CD14-positive monocyte (primary cell): Measurements from ENCODE around the gene FAM50A. TPM values are rescaled to one million over a fixed set of nuclear protein-coding genes. Genes with fewer than 3 reads are reported as not detected.

Source experiments
- DNase-seq, 3 donors: peaks; one replicate each; pipeline ENCODE4 v3.0.0-alpha.2; 2011 to 2022
- H2AFZ ChIP-seq: 2 replicates; pipeline ENCODE4 v1.6.0; 2012; ENCODE audit warnings: mild to moderate bottlenecking, low read depth, low read length, inconsistent platforms; ENCODE audit not compliant: insufficient read depth, poor library complexity, severe bottlenecking
- H3K27ac ChIP-seq, 2 donors: 1 replicate in 1 of 2; 2 replicates in 1 of 2; pipeline ENCODE4 v1.5.1; 2012 to 2013; ENCODE audit warnings: low read length in 2 of 2, control low read depth in 1 of 2, inconsistent platforms in 1 of 2, low read depth in 1 of 2, mild to moderate bottlenecking in 1 of 2
- H3K27me3 ChIP-seq, 2 donors: one replicate each; pipeline versions ENCODE4 v1.6.0 to v1.6.1; 2011 to 2013; ENCODE audit warnings: low read length in 2 of 2; ENCODE audit not compliant: control insufficient read depth in 2 of 2, insufficient read depth in 2 of 2
- H3K36me3 ChIP-seq, 2 donors: replicated peaks in 1 of 2; 1 replicate in 1 of 2; 2 replicates in 1 of 2; pipeline versions ENCODE4 v1.5.1 to v1.6.1; 2012 to 2013; ENCODE audit warnings: low read length in 2 of 2, control low read depth in 1 of 2, inconsistent platforms in 1 of 2, mild to moderate bottlenecking in 1 of 2; ENCODE audit not compliant: insufficient read depth in 2 of 2, control insufficient read depth in 1 of 2
- H3K4me1 ChIP-seq, 2 donors: 1 replicate in 1 of 2; 2 replicates in 1 of 2; pipeline versions ENCODE4 v1.5.1 to v1.6.1; 2012 to 2013; ENCODE audit warnings: low read length in 2 of 2, control low read depth in 1 of 2, inconsistent platforms in 1 of 2, mild to moderate bottlenecking in 1 of 2, moderate library complexity in 1 of 2; ENCODE audit not compliant: insufficient read depth in 2 of 2, control insufficient read depth in 1 of 2
- H3K4me2 ChIP-seq: replicated peaks from 2 replicates; pipeline ENCODE3; 2012; ENCODE audit warnings: low read length, moderate library complexity, mild to moderate bottlenecking; ENCODE audit not compliant: poor library complexity, severe bottlenecking; ENCODE audit errors: extremely low read depth
- H3K4me3 ChIP-seq, 3 experiments: fragments of 200-600 bp in 1 of 3; sonication (generic) in 1 of 3; replicated peaks in 1 of 3; 1 replicate in 2 of 3; 2 replicates in 1 of 3; pipeline ENCODE4 v1.5.1; 2011 to 2013; ENCODE audit warnings: low read length in 3 of 3, mild to moderate bottlenecking in 3 of 3, control low read depth in 2 of 3, low read depth in 2 of 3, inconsistent platforms in 1 of 3, moderate library complexity in 1 of 3
- H3K79me2 ChIP-seq: 2 replicates; pipeline ENCODE4 v1.6.0; 2012; ENCODE audit warnings: mild to moderate bottlenecking, control low read depth, inconsistent platforms, low read length, moderate library complexity; ENCODE audit not compliant: insufficient read depth
- H3K9ac ChIP-seq: 2 replicates; pipeline ENCODE4 v1.6.0; 2017; ENCODE audit warnings: low read length, mild to moderate bottlenecking; ENCODE audit not compliant: insufficient read depth, poor library complexity, severe bottlenecking
- H3K9me3 ChIP-seq, 2 donors: replicated peaks in 1 of 2; 1 replicate in 1 of 2; 2 replicates in 1 of 2; pipeline versions ENCODE4 v1.5.1 to v1.6.1; 2012 to 2013; ENCODE audit warnings: low read length in 2 of 2, control low read depth in 1 of 2; ENCODE audit not compliant: control insufficient read depth in 1 of 2, insufficient read depth in 1 of 2
- H4K20me1 ChIP-seq: 2 replicates; pipeline ENCODE4 v1.6.0; 2012; ENCODE audit warnings: mild to moderate bottlenecking, low read length, control low read depth, moderate library complexity; ENCODE audit not compliant: insufficient read depth
- H3K27ac Mint-ChIP-seq, 7 donors: one replicate each; pipeline ENCODE4 v1.8.0; 2020; ENCODE audit warnings: mild to moderate bottlenecking in 7 of 7, mixed read lengths in 7 of 7, moderate library complexity in 6 of 7, inconsistent platforms in 2 of 7
- H3K27me3 Mint-ChIP-seq, 3 donors: one replicate each; pipeline ENCODE4 v1.8.0; 2021 to 2022; ENCODE audit warnings: low read depth in 3 of 3, mild to moderate bottlenecking in 3 of 3, mixed read lengths in 3 of 3, moderate library complexity in 3 of 3, inconsistent platforms in 1 of 3
- H3K36me3 Mint-ChIP-seq, 2 donors: one replicate each; pipeline ENCODE4 v1.8.0; 2020; ENCODE audit warnings: mixed read lengths in 2 of 2, inconsistent platforms in 1 of 2, mild to moderate bottlenecking in 1 of 2
- H3K4me1 Mint-ChIP-seq: one replicate; pipeline ENCODE4 v1.8.0; 2020; ENCODE audit warnings: mild to moderate bottlenecking, mixed read lengths
- H3K4me3 Mint-ChIP-seq, 2 donors: one replicate each; pipeline ENCODE4 v1.8.0; 2020; ENCODE audit warnings: mild to moderate bottlenecking in 2 of 2, mixed read lengths in 2 of 2, moderate library complexity in 1 of 2
- H3K9me3 Mint-ChIP-seq, 7 donors: one replicate each; pipeline ENCODE4 v1.8.0; 2020 to 2022; ENCODE audit warnings: mixed read lengths in 7 of 7, mild to moderate bottlenecking in 6 of 7, moderate library complexity in 6 of 7, inconsistent platforms in 2 of 7
- WGBS: methylation state at CpG from one replicate; pipeline ENCODE4 v1.1.5; 2013; ENCODE audit warnings: missing lambda C conversion rate; ENCODE audit not compliant: insufficient coverage; 5-methylcytosine and 5-hydroxymethylcytosine counted together
- intact Hi-C, 2 donors: fragments of 100-400 bp; cut with micrococcal nuclease; formaldehyde crosslinking; loops; one replicate each; pipeline versions ENCODE4 v1.15.0 to v1.15.1; 2023
- polyA plus RNA-seq, 3 donors: library from polyadenylated mRNA; depleted of rRNA in 1 of 3; unstranded in 2 of 3; stranded (reverse) in 1 of 3; fragments of 300-500 nt in 2 of 3; fragments of >200 nt in 1 of 3; fragmentation: Illumina TruSeq in 2 of 3; gene quantifications; 1 replicate in 2 of 3; 2 replicates in 1 of 3; pipeline ENCODE4 v1.2.3, GENCODE V29; 2012 to 2021
- TF ChIP-seq, protein P1 (sequence below): fragments of 200-600 bp; IDR thresholded peaks from one replicate; pipeline ENCODE4 v1.8.0; 2022; ENCODE audit warnings: antibody characterized with exemption, mild to moderate bottlenecking

Gene FAM50A
- polyA plus RNA-seq, 3 donors = 23.9 to 88.9 (median 46.4) TPM

- no peak for DNase-seq
- Histone ChIP-seq H3K36me3 (peaks cover 0 to 3% of the 10 kb centered on the region in 2 donors), H3K4me2 (no peak overlapping the region), H4K20me1 (no peaks in the 10 kb centered on the region), H3K4me3 (no peak overlapping the region), H2AFZ (no peak overlapping the region), H3K4me1 (peaks cover 41 to 56% of the 10 kb centered on the region in 2 donors), H3K9me3 (no peaks in the 10 kb centered on the region), H3K9ac (no peak overlapping the region), H3K27me3 (no peaks in the 10 kb centered on the region), H3K27ac (no peak overlapping the region), H3K79me2 (peaks cover 20% of the 10 kb centered on the region)
- peak overlapping the region in 5 of 7 donors; percentile 11 to 82 (median 42) for H3K27ac Mint-ChIP-seq
- WGBS = 95% methylated on average over 13 of the region's 20 CpGs
- no peak overlapping the region for H3K4me3 Mint-ChIP-seq
- peaks cover 32% of the 10 kb centered on the region for H3K4me1 Mint-ChIP-seq
- H3K9me3 Mint-ChIP-seq = peaks cover 0 to 33% (median 15%) of the 10 kb centered on the region in 7 donors
- peaks cover 12 to 15% of the 10 kb centered on the region in 2 donors for H3K36me3 Mint-ChIP-seq
- TF ChIP-seq, protein P1, sequence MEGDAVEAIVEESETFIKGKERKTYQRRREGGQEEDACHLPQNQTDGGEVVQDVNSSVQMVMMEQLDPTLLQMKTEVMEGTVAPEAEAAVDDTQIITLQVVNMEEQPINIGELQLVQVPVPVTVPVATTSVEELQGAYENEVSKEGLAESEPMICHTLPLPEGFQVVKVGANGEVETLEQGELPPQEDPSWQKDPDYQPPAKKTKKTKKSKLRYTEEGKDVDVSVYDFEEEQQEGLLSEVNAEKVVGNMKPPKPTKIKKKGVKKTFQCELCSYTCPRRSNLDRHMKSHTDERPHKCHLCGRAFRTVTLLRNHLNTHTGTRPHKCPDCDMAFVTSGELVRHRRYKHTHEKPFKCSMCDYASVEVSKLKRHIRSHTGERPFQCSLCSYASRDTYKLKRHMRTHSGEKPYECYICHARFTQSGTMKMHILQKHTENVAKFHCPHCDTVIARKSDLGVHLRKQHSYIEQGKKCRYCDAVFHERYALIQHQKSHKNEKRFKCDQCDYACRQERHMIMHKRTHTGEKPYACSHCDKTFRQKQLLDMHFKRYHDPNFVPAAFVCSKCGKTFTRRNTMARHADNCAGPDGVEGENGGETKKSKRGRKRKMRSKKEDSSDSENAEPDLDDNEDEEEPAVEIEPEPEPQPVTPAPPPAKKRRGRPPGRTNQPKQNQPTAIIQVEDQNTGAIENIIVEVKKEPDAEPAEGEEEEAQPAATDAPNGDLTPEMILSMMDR = no peak
- intact Hi-C loops = no loop called here
- peaks cover 0 to 8% (median 0%) of the 10 kb centered on the region in 3 donors for H3K27me3 Mint-ChIP-seq
These were observed 44.6 kb downstream of the FAM50A start for GRCh38 chrX:154488336-154489075.

DNA sequence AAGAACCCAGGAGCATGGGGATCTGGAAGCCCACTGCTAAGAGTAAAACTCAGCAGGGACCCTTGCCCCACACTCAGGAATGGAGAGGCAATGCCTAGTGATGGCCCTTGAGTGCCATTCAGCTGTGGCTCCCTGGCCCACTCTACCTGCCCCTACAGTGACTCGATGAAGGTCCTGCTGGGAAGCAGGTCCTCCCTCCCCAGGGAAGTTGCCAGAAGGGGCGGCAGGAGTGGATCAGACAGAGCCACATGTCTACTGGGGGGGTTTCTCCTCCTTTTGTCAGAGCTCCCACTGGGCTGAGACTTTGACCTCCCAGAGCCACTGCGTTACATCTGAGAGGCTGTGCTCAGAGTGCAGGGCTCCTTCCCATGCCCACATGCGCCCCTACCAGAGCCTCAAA lies 45.2 kb downstream of the FAM50A start:
- H3K4me1 Mint-ChIP-seq = peaks cover 29% of the 10 kb centered on the region
- H3K4me3 ChIP-seq = peak overlapping the region in 1 of 3 experiments; percentile 74
- H3K9me3 Mint-ChIP-seq = peaks cover 0 to 33% (median 15%) of the 10 kb centered on the region in 7 donors
- no peak overlapping the region for H3K9ac ChIP-seq
- peak overlapping the region; percentile 87 to 90 for H3K4me3 Mint-ChIP-seq
- H3K9me3 ChIP-seq = no peaks in the 10 kb centered on the region
- no peak for DNase-seq
- no peak overlapping the region for H2AFZ ChIP-seq
- H3K4me1 ChIP-seq = peaks cover 38 to 54% of the 10 kb centered on the region in 2 donors
- peaks cover 20% of the 10 kb centered on the region for H3K79me2 ChIP-seq
- intact Hi-C loops = no loop called here
- peaks cover 0 to 3% of the 10 kb centered on the region in 2 donors for H3K36me3 ChIP-seq
- TF ChIP-seq, protein P1 = no peak
- no CpG with 5 or more reads among the region's 4 CpGs for WGBS
- H3K27ac Mint-ChIP-seq = peak overlapping the region in 3 of 7 donors; percentile 19 to 96 (median 94)
- no peaks in the 10 kb centered on the region for H3K27me3 ChIP-seq
- peaks cover 12% of the 10 kb centered on the region in 2 donors for H3K36me3 Mint-ChIP-seq
- peaks cover 0 to 8% (median 0%) of the 10 kb centered on the region in 3 donors for H3K27me3 Mint-ChIP-seq
- no peaks in the 10 kb centered on the region for H4K20me1 ChIP-seq
- H3K4me2 ChIP-seq = peak overlapping the region; percentile 70
- H3K27ac ChIP-seq = no peak overlapping the region
